Kidney epithelial cell (primary cell): Measurements from ENCODE around the gene KNDC1. TPM values are rescaled to one million over a fixed set of nuclear protein-coding genes. Genes with fewer than 3 reads are reported as not detected.

Experiments
- DNase-seq: peaks from one replicate; pipeline ENCODE4 v3.0.0-alpha.2; 2010; ENCODE audit warnings: low read depth
- H3K27me3 ChIP-seq: 2 replicates; pipeline ENCODE4 v1.6.0; 2011; ENCODE audit warnings: low read length; ENCODE audit not compliant: control insufficient read depth, insufficient read depth
- H3K36me3 ChIP-seq: 2 replicates; pipeline ENCODE4 v1.5.1; 2011; ENCODE audit warnings: low read length; ENCODE audit not compliant: control insufficient read depth, insufficient read depth
- H3K4me3 ChIP-seq: 2 replicates; pipeline ENCODE4 v1.5.1; 2011; ENCODE audit warnings: low read depth, mild to moderate bottlenecking, control low read depth, low read length
- total RNA-seq: library from RNA; depleted of rRNA; stranded (reverse); fragments of >200 nt; gene quantifications from 2 replicates; pipeline ENCODE4 v1.2.3, GENCODE V29; 2015
- TF ChIP-seq, protein P1 (sequence below): IDR thresholded peaks from 2 replicates; pipeline ENCODE4 v1.5.1; 2011; ENCODE audit warnings: mild to moderate bottlenecking, moderate library complexity, low read length, control low read depth, inconsistent platforms; ENCODE audit not compliant: insufficient read depth, poor library complexity, severe bottlenecking

Gene KNDC1
- total RNA-seq, 1 donor from 2014 or later, result 0.13 TPM

DNA sequence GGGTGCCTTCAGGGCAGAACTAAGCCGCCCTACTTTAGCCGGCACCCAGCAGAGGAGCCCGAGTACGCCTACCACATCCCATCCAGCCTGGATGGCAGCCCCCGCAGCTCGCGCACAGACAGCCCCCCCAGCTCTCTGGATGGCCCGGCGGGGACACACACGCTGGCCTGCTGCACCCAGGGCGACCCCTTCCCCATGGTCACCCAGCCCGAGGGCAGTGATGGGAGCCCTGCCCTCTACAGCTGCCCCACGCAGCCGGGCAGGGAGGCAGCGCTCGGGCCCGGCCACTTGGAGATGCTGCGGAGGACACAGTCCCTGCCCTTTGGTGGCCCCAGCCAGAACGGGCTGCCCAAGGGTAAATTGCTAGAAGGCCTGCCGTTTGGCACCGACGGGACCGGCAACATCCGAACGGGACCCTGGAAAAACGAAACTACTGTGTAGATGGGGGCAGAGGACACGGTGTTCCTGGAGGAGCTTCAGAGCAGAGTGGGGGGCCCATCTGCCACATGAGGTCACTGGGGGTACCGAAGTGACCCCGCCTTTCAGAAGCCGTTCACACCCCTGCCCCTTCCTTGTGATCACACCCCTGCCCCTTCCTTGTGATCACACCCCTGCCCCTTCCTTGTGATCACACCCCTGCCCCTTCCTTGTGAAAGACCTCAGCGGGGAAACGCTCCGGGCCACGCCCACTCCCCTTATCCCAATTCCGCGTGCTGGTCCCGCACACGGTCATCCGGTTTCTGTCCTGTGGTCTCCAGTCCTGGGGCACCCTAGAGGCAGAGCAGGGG lies 30.8 kb upstream of the KNDC1 start:
- no peaks in the 10 kb centered on the region for H3K36me3 ChIP-seq
- no peak for DNase-seq
- no peak overlapping the region for H3K4me3 ChIP-seq
- TF ChIP-seq, protein P1, sequence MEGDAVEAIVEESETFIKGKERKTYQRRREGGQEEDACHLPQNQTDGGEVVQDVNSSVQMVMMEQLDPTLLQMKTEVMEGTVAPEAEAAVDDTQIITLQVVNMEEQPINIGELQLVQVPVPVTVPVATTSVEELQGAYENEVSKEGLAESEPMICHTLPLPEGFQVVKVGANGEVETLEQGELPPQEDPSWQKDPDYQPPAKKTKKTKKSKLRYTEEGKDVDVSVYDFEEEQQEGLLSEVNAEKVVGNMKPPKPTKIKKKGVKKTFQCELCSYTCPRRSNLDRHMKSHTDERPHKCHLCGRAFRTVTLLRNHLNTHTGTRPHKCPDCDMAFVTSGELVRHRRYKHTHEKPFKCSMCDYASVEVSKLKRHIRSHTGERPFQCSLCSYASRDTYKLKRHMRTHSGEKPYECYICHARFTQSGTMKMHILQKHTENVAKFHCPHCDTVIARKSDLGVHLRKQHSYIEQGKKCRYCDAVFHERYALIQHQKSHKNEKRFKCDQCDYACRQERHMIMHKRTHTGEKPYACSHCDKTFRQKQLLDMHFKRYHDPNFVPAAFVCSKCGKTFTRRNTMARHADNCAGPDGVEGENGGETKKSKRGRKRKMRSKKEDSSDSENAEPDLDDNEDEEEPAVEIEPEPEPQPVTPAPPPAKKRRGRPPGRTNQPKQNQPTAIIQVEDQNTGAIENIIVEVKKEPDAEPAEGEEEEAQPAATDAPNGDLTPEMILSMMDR, result no peak
- peaks cover 26% of the 10 kb centered on the region for H3K27me3 ChIP-seq

DNA sequence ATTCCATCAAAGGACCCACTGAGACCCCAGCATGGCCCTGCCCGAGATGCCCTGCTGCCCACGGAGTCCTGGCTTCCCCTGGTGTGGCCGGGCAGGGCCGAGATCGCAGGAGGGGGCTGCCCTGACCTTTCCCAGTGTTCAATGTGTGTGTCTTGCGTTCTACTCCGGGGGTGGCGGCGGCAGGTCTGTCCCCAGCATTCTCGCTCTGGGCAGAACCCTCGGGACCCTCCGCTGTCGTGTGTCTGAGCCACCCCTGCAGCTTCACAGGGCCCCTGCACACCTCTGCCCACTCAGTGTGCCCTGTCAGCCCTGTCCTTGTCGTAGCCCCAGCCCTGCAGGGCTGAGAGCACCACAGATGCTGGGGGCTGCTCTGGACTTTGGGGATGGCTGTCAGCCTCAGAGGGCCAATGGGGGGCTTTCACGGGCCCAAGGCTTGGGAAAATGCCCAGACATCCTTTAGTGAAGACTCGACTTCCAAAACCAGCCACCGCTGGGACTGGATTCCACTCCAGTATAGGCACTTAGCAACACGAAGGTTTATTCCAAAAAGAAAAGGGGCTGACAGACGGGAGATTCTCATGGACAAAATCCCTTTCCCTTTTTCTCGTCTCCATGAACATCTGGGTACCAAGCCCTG lies 30.0 kb upstream of the KNDC1 start:
- no peaks in the 10 kb centered on the region for H3K36me3 ChIP-seq
- TF ChIP-seq, protein P1, result no peak
- H3K27me3 ChIP-seq, result peaks cover 24% of the 10 kb centered on the region
- H3K4me3 ChIP-seq, result no peak overlapping the region
- no peak for DNase-seq

DNA sequence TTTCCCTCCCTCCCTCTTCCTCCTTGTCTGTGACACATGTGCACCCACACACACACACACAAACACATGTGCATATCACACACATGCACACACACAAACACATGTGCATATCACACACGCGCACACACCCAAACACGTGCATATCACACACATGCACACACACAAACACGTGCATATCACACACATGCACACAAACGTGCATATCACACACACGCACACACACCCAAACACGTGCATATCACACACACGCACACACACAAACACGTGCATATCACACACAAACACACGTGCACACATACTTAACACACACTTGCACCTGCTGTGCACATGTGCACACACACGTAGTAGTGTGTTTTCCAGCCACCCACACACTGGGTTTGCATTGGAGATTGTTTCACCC lies 29.4 kb upstream of the KNDC1 start:
- peaks cover 24% of the 10 kb centered on the region for H3K27me3 ChIP-seq
- H3K36me3 ChIP-seq, result no peaks in the 10 kb centered on the region
- no peak overlapping the region for H3K4me3 ChIP-seq
- no peak for DNase-seq
- TF ChIP-seq, protein P1, result no peak

DNA sequence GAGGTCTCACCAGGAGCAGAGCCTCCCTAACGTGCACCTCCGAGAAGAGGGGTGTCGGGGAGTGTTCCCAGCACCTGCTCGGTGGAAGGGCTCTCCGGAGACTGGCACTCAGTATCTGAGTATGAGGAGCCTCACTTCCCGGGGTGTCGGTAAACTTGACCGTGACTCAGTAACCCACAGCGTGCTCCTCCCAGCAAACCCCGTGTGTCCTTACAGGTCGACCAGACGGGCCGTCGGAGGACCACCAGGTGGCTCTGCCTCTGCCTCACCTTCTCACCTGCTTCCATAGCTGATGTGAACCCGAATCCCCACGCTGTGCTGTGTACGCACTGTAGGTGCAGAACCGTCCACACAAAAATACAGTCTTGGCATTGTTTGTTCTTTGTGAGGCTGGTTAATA lies 29.0 kb upstream of the KNDC1 start:
- DNase-seq, result no peak
- TF ChIP-seq, protein P1, result no peak
- H3K27me3 ChIP-seq, result peaks cover 24% of the 10 kb centered on the region

DNA sequence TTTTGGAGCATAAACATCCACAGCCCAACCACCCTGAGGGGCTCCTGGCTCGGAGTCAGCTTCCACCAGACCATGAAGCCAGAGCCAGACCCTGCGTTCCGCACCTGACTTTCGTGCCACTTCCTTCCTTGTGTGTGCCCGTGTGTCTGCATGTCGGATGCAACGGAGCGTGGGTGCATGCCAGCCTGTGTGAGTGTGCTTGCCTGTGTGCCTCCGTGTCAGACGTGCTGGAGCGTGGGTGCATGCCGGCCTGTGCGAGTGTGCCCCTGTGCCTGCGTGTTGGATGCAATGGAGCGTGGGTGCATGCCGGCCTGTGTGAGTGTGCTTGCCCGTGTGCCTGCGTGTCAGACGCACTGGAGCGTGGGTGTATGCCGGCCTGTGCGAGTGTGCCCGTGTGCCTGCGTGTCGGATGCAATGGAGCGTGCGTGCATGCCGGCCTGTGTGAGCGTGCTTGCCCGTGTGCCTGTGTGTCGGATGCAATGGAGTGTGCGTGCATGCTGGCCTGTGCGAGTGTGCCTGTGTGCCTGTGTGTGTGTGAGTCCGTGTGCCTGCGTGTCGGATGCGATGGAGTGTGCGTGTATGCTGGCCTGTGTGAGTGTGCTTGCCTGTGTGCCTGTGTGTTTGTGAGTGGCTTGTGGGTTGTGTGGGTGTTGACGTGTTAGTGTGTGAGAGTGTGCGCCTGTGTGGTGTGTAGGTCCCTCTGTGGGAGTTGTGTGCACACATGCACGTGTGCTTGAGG lies 28.1 kb upstream of the KNDC1 start:
- TF ChIP-seq, protein P1, result no peak
- Histone ChIP-seq H3K27me3 (peaks cover 24% of the 10 kb centered on the region), H3K4me3 (no peak overlapping the region), H3K36me3 (no peaks in the 10 kb centered on the region)
- no peak for DNase-seq

More for the DNA sequence above, 29.0 kb upstream of the KNDC1 start:
- no peak overlapping the region for H3K4me3 ChIP-seq
- H3K36me3 ChIP-seq, result no peaks in the 10 kb centered on the region
